K562 (cell line): Measurements from ENCODE around the gene CCNB1. TPM values are rescaled to one million over a fixed set of nuclear protein-coding genes. Genes with fewer than 3 reads are reported as not detected.
"Not testable (repeated sequence)": the region's sequence is repeated elsewhere in the genome, so short reads cannot be mapped to it uniquely, and the experiment has no call there.

Experiments
- ATAC-seq: fragments of 200-7000 bp; cut with Tn5 transposase; 3 replicates; pipeline ENCODE4 v1.9.1; 2020; ENCODE audit warnings: moderate library complexity
- BruUV-seq: library from RNA; stranded (reverse); fragments of 400-500 nt; replicated peaks from 2 replicates; lab custom pipeline; 2021; lab: Mats Ljungman, UMichigan
- CTCF ChIA-PET: fragments of 300-600 bp; formaldehyde crosslinking; extraction: SDS; loops from one replicate; lab custom pipeline; 2021; ENCODE audit warnings: low intra/inter-chr PET ratio; lab: Yijun Ruan, JAX
- POLR2A ChIA-PET: fragments of 300-600, 350-650 bp; sonication (Branson Sonifier 250); formaldehyde crosslinking; extraction: SDS; loops from one replicate; lab custom pipeline; 2021; ENCODE audit warnings: antibody characterized with exemption, inconsistent platforms; lab: Yijun Ruan, JAX
- DNase-seq, 4 experiments: peaks; one replicate each; pipeline versions ENCODE4 v3.0.0 to v3.0.0-alpha.2; 2011 to 2018; ENCODE audit warnings: low spot score in 3 of 4, mixed read lengths in 3 of 4; ENCODE audit errors: extremely low read depth in 1 of 4
- FAIRE-seq: peaks from 2 replicates; lab custom pipeline; 2011; peaks lifted over from hg19 to GRCh38; lab: Jason Lieb, UNC
- H2AFZ ChIP-seq: 2 replicates; pipeline ENCODE4 v1.6.0; 2011; ENCODE audit warnings: low read depth, low read length, control low read depth, inconsistent platforms
- H3K27ac ChIP-seq: fragments of 200-600 bp; 3 replicates; pipeline ENCODE4 v1.8.0; 2011; ENCODE audit warnings: low read depth, mild to moderate bottlenecking, control low read depth, inconsistent platforms, low read length, moderate library complexity, mixed read lengths; ENCODE audit errors: extremely low read depth
- H3K27me3 ChIP-seq, 2 experiments: fragments of 300-600 bp in 1 of 2; 2 replicates in 1 of 2; 3 replicates in 1 of 2; pipeline versions ENCODE4 v1.6.0 to v1.8.0; 2011; ENCODE audit warnings: inconsistent platforms in 2 of 2, low read length in 2 of 2, mild to moderate bottlenecking in 1 of 2, mixed read lengths in 1 of 2, moderate library complexity in 1 of 2; ENCODE audit not compliant: control insufficient read depth in 2 of 2, insufficient read depth in 2 of 2
- H3K36me3 ChIP-seq: fragments of 300-600 bp; 3 replicates; pipeline ENCODE4 v1.8.0; 2011; ENCODE audit warnings: mild to moderate bottlenecking, low read length, inconsistent platforms; ENCODE audit not compliant: control insufficient read depth, insufficient read depth
- H3K4me1 ChIP-seq, 2 experiments: fragments of 200-600 bp in 1 of 2; replicated peaks in 1 of 2; 2 replicates in 1 of 2; 3 replicates in 1 of 2; pipeline versions ENCODE4 v1.5.1 to v1.8.0; 2011; ENCODE audit warnings: inconsistent platforms in 2 of 2, low read length in 2 of 2, mild to moderate bottlenecking in 1 of 2, mixed read lengths in 1 of 2, moderate library complexity in 1 of 2; ENCODE audit not compliant: control insufficient read depth in 2 of 2, insufficient read depth in 2 of 2
- H3K4me2 ChIP-seq: 2 replicates; pipeline ENCODE4 v1.6.1; 2011; ENCODE audit warnings: low read length, control low read depth, inconsistent platforms, mixed read lengths; ENCODE audit not compliant: insufficient read depth
- H3K4me3 ChIP-seq: fragments of 200-600 bp; sonication (generic), shearing (Covaris generic); 2 replicates; pipeline ENCODE4 v1.5.1; 2016; ENCODE audit warnings: control low read depth, inconsistent platforms
- H3K79me2 ChIP-seq: fragments of 200-600 bp; 3 replicates; pipeline ENCODE4 v1.8.0; 2011; ENCODE audit warnings: low read length, inconsistent platforms; ENCODE audit not compliant: control insufficient read depth, insufficient read depth
- H3K9ac ChIP-seq, 2 experiments: 2 replicates each; pipeline versions ENCODE4 v1.6.0 to v1.6.1; 2011; ENCODE audit warnings: low read depth in 2 of 2, low read length in 2 of 2, control low read depth in 1 of 2, inconsistent platforms in 1 of 2, mild to moderate bottlenecking in 1 of 2, mixed read lengths in 1 of 2; ENCODE audit not compliant: insufficient read depth in 1 of 2
- H3K9me1 ChIP-seq: one replicate; pipeline ENCODE4 v1.6.0; 2011; ENCODE audit warnings: inconsistent platforms, mild to moderate bottlenecking, low read length, moderate library complexity; ENCODE audit not compliant: control insufficient read depth, insufficient read depth
- H3K9me3 ChIP-seq: replicated peaks from 2 replicates; pipeline ENCODE4 v1.5.1; 2011; ENCODE audit warnings: low read depth, low read length, inconsistent platforms; ENCODE audit not compliant: control insufficient read depth, insufficient read depth
- H4K20me1 ChIP-seq: replicated peaks from 2 replicates; pipeline ENCODE4 v1.6.1; 2011; ENCODE audit warnings: low read length, inconsistent platforms, mixed read lengths; ENCODE audit not compliant: control insufficient read depth, insufficient read depth
- SMAD4 ChIP-seq: fragments of 250-450 bp; sonication (Bioruptor Pico); conservative IDR thresholded peaks from 2 replicates; pipeline ENCODE4 v1.8.0; 2021; ENCODE audit warnings: inconsistent platforms, mild to moderate bottlenecking, moderate library complexity
- WGBS: fragments of 100-300 bp; shearing (Covaris generic); methylation state at CpG from one replicate; pipeline ENCODE4 v1.1.6; 2016; ENCODE audit warnings: low coverage, mixed read lengths; ENCODE audit not compliant: insufficient coverage; ENCODE audit errors: missing lambda C conversion rate; 5-methylcytosine and 5-hydroxymethylcytosine counted together
- in situ Hi-C: fragments of 300-500 bp; cut with MboI; formaldehyde crosslinking; loops from 4 replicates; pipeline ENCODE4 v1.15.0; 2018; ENCODE audit warnings: inconsistent platforms, mixed read lengths
- intact Hi-C: fragments of 100-400 bp; cut with micrococcal nuclease; formaldehyde crosslinking; loops from 2 replicates; pipeline ENCODE4 v1.14.2; 2022
- polyA plus RNA-seq, 8 experiments: library from polyadenylated mRNA; depleted of rRNA in 4 of 8; stranded (reverse) in 5 of 8; unstranded in 3 of 8; fragments of >200 nt; fragmentation: Nextera tagmentation in 2 of 8; fragmentation: Illumina TruSeq in 1 of 8; extraction: Ambion mirVana in 2 of 8; extraction: Trizol in 1 of 8; gene quantifications; 2 replicates each; pipeline versions ENCODE4 v1.2.1 to v1.2.3, GENCODE V29; 2011 to 2014; ENCODE audit warnings: inconsistent platforms in 1 of 8, missing spikeins in 1 of 8
- total RNA-seq, 7 experiments: library from RNA; depleted of rRNA in 6 of 7; stranded (reverse); fragments of >200 nt in 6 of 7; fragmentation: Illumina TruSeq in 2 of 7; extraction: Trizol in 2 of 7; gene quantifications; 2 replicates each; pipeline versions ENCODE4 v1.2.1 to v1.2.3, GENCODE V29; 2011 to 2021; ENCODE audit warnings: low replicate concordance in 1 of 7
- TF ChIP-seq, protein P1 (sequence below): sonication (generic); formaldehyde crosslinking; IDR thresholded peaks from 2 replicates; pipeline ENCODE4 v1.8.0; 2022; ENCODE audit warnings: missing genetic modification reagents, mild to moderate bottlenecking, moderate library complexity, borderline replicate concordance
- TF ChIP-seq, protein P2 (sequence below): sonication (generic); formaldehyde crosslinking; IDR thresholded peaks from 2 replicates; pipeline ENCODE4 v1.8.1; 2023; ENCODE audit warnings: mild to moderate bottlenecking, missing genetic modification reagents
- TF ChIP-seq, protein P3 (sequence below): sonication (generic); formaldehyde crosslinking; IDR thresholded peaks from 2 replicates; pipeline ENCODE4 v1.9.0; 2022; ENCODE audit warnings: mild to moderate bottlenecking, missing genetic modification reagents

The CCNB1 gene
- total and polyA plus RNA-seq, 9 of the 15 experiments (the other 6 are each of a cell fraction or from before 2014, with no cell fraction given) = 165 to 679 (median 271) TPM

DNA sequence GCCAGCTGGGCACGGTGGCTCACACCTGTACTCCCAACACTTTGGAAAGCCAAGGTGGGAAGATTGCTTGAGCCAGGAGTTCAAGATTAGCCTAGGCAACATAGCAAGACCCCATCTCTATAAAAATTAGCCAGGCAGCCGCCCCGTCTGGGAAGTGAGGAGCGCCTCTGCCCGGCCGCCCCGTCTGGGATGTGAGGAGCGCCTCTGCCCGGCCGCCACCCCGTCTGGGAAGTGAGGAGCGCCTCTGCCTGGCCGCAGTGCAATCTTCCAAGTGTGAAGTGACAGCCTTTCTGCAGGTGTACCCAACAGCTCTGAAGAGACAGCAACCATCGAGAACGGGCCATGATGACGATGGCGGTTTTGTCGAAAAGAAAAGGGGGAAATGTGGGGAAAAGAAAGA, 53.4 kb downstream of the CCNB1 start:
- POLR2A ChIA-PET, DNase-seq, H3K4me3 ChIP-seq, ATAC-seq, H3K27me3 ChIP-seq, H3K9ac ChIP-seq, H3K9me1 ChIP-seq, H2AFZ ChIP-seq, H3K4me2 ChIP-seq, FAIRE-seq, H4K20me1 ChIP-seq, H3K27ac ChIP-seq, CTCF ChIA-PET, intact Hi-C loops, in situ Hi-C loops, H3K9me3 ChIP-seq, BruUV-seq: not testable (repeated sequence)
- H3K79me2 ChIP-seq = peaks cover 58% of the 10 kb centered on the region
- TF ChIP-seq, protein P1, sequence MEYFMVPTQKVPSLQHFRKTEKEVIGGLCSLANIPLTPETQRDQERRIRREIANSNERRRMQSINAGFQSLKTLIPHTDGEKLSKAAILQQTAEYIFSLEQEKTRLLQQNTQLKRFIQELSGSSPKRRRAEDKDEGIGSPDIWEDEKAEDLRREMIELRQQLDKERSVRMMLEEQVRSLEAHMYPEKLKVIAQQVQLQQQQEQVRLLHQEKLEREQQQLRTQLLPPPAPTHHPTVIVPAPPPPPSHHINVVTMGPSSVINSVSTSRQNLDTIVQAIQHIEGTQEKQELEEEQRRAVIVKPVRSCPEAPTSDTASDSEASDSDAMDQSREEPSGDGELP (CRISPR knock-in tag) = 0 out of 2 replicates have a peak, but pooled peaks have one; percentile 18
- TF ChIP-seq SMAD4 (CRISPR knock-in tag) = peak; percentile 92
- TF ChIP-seq, protein P2, sequence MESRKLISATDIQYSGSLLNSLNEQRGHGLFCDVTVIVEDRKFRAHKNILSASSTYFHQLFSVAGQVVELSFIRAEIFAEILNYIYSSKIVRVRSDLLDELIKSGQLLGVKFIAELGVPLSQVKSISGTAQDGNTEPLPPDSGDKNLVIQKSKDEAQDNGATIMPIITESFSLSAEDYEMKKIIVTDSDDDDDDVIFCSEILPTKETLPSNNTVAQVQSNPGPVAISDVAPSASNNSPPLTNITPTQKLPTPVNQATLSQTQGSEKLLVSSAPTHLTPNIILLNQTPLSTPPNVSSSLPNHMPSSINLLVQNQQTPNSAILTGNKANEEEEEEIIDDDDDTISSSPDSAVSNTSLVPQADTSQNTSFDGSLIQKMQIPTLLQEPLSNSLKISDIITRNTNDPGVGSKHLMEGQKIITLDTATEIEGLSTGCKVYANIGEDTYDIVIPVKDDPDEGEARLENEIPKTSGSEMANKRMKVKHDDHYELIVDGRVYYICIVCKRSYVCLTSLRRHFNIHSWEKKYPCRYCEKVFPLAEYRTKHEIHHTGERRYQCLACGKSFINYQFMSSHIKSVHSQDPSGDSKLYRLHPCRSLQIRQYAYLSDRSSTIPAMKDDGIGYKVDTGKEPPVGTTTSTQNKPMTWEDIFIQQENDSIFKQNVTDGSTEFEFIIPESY (CRISPR knock-in tag) = peak; percentile 86
- TF ChIP-seq, protein P3, sequence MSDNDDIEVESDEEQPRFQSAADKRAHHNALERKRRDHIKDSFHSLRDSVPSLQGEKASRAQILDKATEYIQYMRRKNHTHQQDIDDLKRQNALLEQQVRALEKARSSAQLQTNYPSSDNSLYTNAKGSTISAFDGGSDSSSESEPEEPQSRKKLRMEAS (CRISPR knock-in tag) = 0 out of 2 replicates have a peak, but pooled peaks have one; percentile 10
- H3K36me3 ChIP-seq = peaks cover 25% of the 10 kb centered on the region; the same call in 1 of the 3 replicates
- peaks cover 4 to 13% of the 10 kb centered on the region in 2 experiments; a peak in 4 of 5 replicates for H3K4me1 ChIP-seq
- WGBS = 84% methylated on average over 12 of the region's 18 CpGs
